HG03196 (cell line): ENCODE measurements around the gene TMEM88.

Source experiments
- ATAC-seq: cut with Tn5 transposase; IDR thresholded peaks from one replicate; pipeline ENCODE4 v1.9.1; 2021; ENCODE audit not compliant: unreplicated experiment

Gene TMEM88

GRCh38 chr17:7833011-7833794 is 21.7 kb upstream of the TMEM88 start:
- no peak for ATAC-seq

GRCh38 chr17:7833795-7834541 is 20.9 kb upstream of the TMEM88 start, which contains the start of gene KDM6B:
Gene KDM6B (plus strand): TSS chr17:7834217. CDS start chr17:7845555, 11,338 bp downstream.
- ATAC-seq: peak; percentile 33

DNA sequence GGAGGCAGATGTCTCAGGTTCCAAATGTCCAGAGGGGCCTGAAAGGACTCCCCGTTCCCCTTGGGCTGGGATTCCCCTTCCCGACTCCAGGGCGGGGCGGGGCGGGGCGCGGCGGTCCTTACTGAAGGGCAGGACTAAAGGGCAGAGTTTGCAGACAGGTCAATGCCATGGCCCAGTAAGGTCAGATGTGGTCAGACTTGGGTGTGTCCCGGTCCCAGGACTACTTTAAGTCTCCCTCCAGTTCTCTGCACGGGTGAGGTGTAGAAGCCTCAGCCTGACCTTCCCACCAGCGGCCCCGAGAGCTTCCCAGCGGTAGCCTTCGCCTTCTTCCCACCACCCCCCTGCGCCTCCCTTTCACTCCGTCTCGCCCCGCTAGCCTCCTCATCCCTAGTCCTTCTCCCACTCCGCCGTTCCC is 20.3 kb upstream of the TMEM88 start:
- ATAC-seq: no peak

DNA sequence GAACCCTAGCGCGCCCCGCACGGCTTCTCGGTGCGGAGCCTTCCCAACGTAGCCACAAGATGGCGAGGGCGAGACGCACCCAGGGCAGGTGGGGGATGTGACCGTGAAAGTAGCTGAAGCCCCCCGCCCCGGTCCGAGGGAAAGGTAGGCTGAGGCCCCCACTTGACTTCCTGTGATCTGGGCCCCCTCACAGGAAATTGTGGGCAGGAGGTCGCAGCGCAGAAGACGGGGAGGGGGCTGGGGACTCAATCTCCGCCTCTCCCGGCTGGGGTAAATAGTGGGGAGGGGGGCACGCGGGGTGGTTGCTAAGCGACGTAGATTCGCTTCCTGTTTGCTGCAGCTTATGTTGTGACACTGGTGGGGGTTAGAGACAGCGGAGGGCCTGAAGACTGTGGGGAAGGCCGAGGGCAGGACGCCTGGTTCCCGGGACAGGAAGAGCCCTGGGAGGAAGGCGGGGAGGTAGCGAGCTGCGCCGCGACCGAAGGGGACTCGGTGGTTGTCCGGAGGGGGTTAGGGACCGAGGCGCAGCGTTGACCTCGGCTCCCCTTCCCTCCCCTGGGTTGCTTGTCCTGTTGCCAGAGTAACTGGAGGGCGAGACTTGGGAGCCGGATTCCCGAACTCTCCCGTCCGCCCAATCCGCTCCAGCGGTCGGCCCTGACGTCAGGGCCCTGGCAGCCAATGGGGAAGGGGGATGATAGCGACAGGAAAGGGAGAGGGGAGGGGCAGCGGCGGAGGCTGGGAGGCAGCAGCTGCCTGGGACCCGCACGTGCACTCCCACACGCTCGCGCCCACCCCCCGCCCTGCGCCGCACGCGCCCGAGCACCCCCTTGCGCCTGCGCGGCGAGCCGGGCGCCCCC is 19.7 kb upstream of the TMEM88 start:
- ATAC-seq: peak; percentile 43

DNA sequence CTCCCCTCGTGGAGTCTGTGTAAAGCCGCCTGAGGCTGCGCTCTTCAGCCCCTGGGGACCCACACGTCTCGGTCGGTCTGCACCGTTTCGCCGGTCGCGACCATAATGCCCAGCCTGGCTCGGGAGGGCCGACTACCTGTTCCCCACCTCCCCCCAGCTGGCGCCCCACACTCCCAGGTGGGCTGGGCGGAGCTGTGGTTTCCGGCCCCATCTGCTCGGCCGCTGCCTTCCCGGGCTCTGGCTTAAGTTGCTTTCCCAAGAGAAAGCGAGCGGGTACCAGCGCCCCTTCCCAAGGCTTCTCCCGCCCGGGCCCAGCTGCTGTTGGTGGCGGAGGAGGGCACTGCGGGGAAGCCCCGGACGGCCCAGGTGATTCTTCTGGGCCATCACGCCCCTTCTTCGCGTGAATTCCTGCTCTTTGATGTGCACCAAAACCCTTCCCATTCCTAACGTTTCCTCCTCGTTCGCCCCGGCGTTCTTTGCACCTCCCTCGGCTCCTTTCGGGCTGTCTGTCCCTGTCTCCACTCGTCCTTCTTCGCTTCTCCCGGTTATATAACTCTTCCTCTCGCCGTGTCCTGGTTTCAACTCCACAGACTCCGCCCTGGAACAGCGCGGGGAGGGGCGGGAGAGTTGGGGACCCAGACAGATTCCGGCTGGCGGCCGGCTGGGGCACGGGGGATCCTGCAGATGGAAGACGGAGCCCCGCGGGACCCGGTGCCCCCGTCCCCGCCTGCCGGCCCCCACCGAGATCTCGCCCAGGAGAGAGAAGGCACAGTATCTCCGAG is 18.9 kb upstream of the TMEM88 start:
- ATAC-seq: peak; percentile 20

GRCh38 chr17:7836596-7837407 is 18.1 kb upstream of the TMEM88 start:
- peak; percentile 18 for ATAC-seq

- no peak for ATAC-seq
These were observed 17.3 kb upstream of the TMEM88 start for GRCh38 chr17:7837408-7838088.

- no peak for ATAC-seq
These were observed 16.5 kb upstream of the TMEM88 start for GRCh38 chr17:7838090-7839075.

GRCh38 chr17:7839190-7839875 is 15.5 kb upstream of the TMEM88 start:
- no peak for ATAC-seq

- ATAC-seq: no peak
These were observed 15.0 kb upstream of the TMEM88 start for GRCh38 chr17:7839876-7840261.

- ATAC-seq: no peak
These were observed 14.4 kb upstream of the TMEM88 start for GRCh38 chr17:7840441-7840840.

- no peak for ATAC-seq
These were observed 14.0 kb upstream of the TMEM88 start for GRCh38 chr17:7840875-7841274.

- peak; percentile 19 for ATAC-seq
These were observed 13.4 kb upstream of the TMEM88 start for GRCh38 chr17:7841396-7841914.

DNA sequence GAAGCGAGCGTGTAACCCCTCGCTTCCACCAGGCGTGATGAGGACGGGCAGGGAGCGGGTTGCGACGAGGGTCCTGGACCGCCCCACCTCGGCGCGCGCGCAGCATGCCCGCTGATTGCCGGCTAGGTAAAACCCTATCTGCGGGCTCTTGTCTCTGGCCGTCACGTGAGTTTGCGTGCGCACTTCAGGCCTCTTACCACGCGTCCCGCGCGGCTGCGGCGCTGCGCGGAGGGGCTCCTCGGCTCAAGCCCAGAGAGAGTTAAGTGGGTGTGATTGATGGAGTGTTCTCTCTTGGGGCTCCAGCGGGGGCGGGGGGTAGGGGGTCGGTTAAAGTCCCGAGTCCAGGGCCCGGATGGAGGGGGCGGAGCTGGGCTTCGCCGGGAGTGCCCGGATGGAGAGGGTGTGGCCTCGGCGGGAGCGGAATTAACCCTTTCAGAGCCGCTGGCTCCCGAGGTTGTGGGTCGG is 12.9 kb upstream of the TMEM88 start:
- ATAC-seq: peak; percentile 20

DNA sequence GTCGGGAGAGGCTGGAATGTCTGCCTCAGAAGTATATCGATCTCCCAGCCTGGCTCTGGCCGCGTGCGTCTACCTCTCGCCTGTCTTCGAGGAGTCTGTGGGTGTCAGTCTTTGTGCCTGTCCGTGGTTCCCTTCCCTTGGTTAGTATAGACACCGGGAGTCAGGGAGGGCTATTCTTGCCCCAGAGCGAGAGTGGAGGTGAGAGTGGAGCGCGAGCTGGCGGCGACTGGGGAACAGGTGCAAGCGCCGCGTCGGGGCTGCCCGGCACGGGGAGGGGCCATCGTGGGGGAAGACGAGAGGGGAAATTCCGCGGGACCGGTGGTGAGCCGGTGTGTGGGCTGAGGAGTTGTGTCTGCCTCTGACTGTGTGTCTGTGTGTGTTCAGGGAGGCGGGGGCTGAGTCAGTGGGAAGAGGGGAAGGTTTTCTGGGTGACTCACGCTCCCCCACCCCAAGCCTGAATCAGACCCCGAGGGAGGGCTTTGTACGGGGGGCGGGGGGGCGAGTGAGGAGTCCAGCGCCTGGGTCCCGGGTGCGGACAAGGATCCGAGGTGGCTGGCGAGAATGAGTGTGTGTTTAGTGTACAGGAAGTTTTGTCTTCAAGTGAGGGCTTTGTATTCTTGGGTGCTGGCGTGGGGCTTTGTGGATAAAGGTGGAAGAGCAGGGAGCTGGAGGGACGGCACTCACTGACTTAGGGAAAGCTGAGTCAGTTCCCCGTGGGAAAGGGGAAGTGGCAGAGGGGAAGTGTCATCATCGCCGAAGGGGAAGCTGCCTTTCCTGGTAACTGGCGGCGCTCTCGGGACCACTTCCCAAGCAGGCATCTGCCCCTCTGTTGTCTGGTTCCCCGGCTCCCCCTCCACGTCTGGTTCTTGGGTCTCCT is 12.2 kb upstream of the TMEM88 start:
- peak; percentile 28 for ATAC-seq

- ATAC-seq: no peak
These were observed 11.7 kb upstream of the TMEM88 start for GRCh38 chr17:7843257-7843535.
